ENCODE results near the gene DCAF10.
"Not testable (repeated sequence)": the region's sequence is repeated elsewhere in the genome, so short reads cannot be mapped to it uniquely, and the experiment has no call there.

Gene DCAF10

GRCh38 chr9:37889536-37889935 lies 88.9 kb downstream of the DCAF10 start:
- in situ Hi-C loops (cut with HindIII; ENCODE audit: low sequenced_read_pairs) = no loop called here

GRCh38 chr9:37891042-37891441 lies 90.4 kb downstream of the DCAF10 start:
- in situ Hi-C loops (cut with HindIII; ENCODE audit: low sequenced_read_pairs); DNase-seq (ENCODE audit: low read depth, low spot score); H3K4me3 ChIP-seq (ENCODE audit: low read depth, low read length): not testable (repeated sequence)

More at GRCh38 chr9:37889536-37889935, 88.9 kb downstream of the DCAF10 start:
- no peak for DNase-seq (ENCODE audit: low read depth, low spot score)
- H3K4me3 ChIP-seq (ENCODE audit: low read depth, low read length) = no peak overlapping the region
- TF ChIP-seq CTCF (IDR thresholded peaks at IDR 0.05; ENCODE audit: low read depth, low read length) = no peak

GRCh38 chr9:37892063-37892462 lies 91.5 kb downstream of the DCAF10 start:
- no peak for TF ChIP-seq CTCF (IDR thresholded peaks at IDR 0.05; ENCODE audit: low read depth, low read length)
- no peak for DNase-seq (ENCODE audit: low read depth, low spot score)
- in situ Hi-C loops (cut with HindIII; ENCODE audit: low sequenced_read_pairs) = no loop called here
- H3K4me3 ChIP-seq (ENCODE audit: low read depth, low read length) = no peak overlapping the region

- H3K4me3 ChIP-seq (ENCODE audit: low read depth, low read length) = no peak overlapping the region
- DNase-seq (ENCODE audit: low read depth, low spot score) = no peak
- no peak for TF ChIP-seq CTCF (IDR thresholded peaks at IDR 0.05; ENCODE audit: low read depth, low read length)
- in situ Hi-C loops (cut with HindIII; ENCODE audit: low sequenced_read_pairs) = no loop called here
Measured at GRCh38 chr9:37897665-37898064, 97.1 kb downstream of the DCAF10 start.

- no peak overlapping the region for H3K4me3 ChIP-seq (ENCODE audit: low read depth, low read length)
- no peak for DNase-seq (ENCODE audit: low read depth, low spot score)
- TF ChIP-seq CTCF (IDR thresholded peaks at IDR 0.05; ENCODE audit: low read depth, low read length) = no peak
- in situ Hi-C loops (cut with HindIII; ENCODE audit: low sequenced_read_pairs) = no loop called here
Measured at GRCh38 chr9:37899041-37899440, 98.4 kb downstream of the DCAF10 start.

GRCh38 chr9:37902131-37902530 lies 101.5 kb downstream of the DCAF10 start:
- DNase-seq (ENCODE audit: low read depth, low spot score) = no peak
- no peak overlapping the region for H3K4me3 ChIP-seq (ENCODE audit: low read depth, low read length)
- TF ChIP-seq CTCF (IDR thresholded peaks at IDR 0.05; ENCODE audit: low read depth, low read length) = no peak
- in situ Hi-C loops (cut with HindIII; ENCODE audit: low sequenced_read_pairs) = no loop called here

GRCh38 chr9:37902796-37903646 lies 102.4 kb downstream of the DCAF10 start:
- DNase-seq (ENCODE audit: low read depth, low spot score) = peak; percentile 48
- TF ChIP-seq CTCF (IDR thresholded peaks at IDR 0.05; ENCODE audit: low read depth, low read length) = no peak
- in situ Hi-C loops (cut with HindIII; ENCODE audit: low sequenced_read_pairs) = no loop called here
- H3K4me3 ChIP-seq (ENCODE audit: low read depth, low read length) = peak overlapping the region; percentile 58
